VCaP (cell line): ENCODE results near the gene TANK.

ENCODE experiments used
- H3K27ac ChIP-seq: fragments of 450-650 bp; 2 replicates; pipeline ENCODE4 v1.5.1; 2017
- CTCF ChIP-seq: fragments of 450-650 bp; conservative IDR thresholded peaks from 2 replicates; pipeline ENCODE4 v1.5.1; 2017; ENCODE audit warnings: mild to moderate bottlenecking, moderate library complexity

Gene TANK

GRCh38 chr2:161160226-161161073 is at the start of gene TANK:
Gene TANK, plus strand, starts transcription at chr2:161160428. Its CDS starts 19,235 bp downstream, at chr2:161179663.
- TF ChIP-seq CTCF: no peak
- peak within 1 kb of the TSS; percentile 83 for H3K27ac ChIP-seq

DNA sequence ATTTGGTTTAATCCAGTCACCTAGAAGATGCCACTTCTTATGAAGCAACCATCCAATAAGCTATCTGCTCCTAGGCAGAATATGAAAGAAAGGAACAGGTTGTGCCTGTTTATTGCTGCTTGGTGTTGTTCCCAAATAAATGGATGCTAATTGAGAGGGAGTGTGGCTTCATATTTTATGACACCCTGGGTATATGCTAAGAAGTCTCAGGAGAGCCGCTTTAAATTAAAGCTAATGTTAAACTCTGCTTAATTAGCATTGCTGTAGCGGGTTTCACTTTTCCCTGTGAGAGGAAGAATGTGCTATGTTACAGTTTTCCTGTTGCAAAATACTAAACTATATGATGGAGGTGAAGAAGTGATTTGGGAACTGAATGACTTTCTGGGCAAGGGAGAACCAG is 48.7 kb upstream of the TANK start:
- no peak for TF ChIP-seq CTCF
- no peak overlapping the region for H3K27ac ChIP-seq

GRCh38 chr2:161112908-161113307 is 47.3 kb upstream of the TANK start:
- no peak overlapping the region for H3K27ac ChIP-seq
- TF ChIP-seq CTCF: no peak

- no peak overlapping the region for H3K27ac ChIP-seq
Measured at GRCh38 chr2:161113693-161114575, 46.3 kb upstream of the TANK start.

DNA sequence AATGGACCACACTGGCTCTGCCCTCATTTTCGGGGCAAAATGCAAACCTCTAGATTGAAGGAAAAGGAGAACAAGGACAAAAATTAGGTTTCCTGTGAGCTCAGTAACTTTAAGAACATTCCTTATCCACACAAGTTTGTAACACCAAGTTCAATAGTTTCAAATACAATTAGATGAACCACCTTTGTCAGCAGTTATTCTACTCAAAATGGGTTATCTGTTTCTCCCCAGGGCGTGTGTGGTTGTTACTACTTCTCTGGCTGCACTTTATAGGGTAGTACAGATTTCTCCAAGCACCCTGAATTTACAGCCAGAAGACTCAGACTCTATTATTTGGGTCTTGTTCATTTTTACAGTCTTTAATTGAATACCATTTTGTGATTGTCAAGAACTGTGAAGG is 45.0 kb upstream of the TANK start:
- no peak overlapping the region for H3K27ac ChIP-seq
- no peak for TF ChIP-seq CTCF

More at GRCh38 chr2:161113693-161114575, 46.3 kb upstream of the TANK start:
- no peak for TF ChIP-seq CTCF

- TF ChIP-seq CTCF: no peak
- no peak overlapping the region for H3K27ac ChIP-seq
Measured at GRCh38 chr2:161115605-161116380, 44.4 kb upstream of the TANK start.
